GM12878 (cell line): ENCODE data around the gene SLC38A2. TPM values are rescaled to one million over a fixed set of nuclear protein-coding genes. Genes with fewer than 3 reads are reported as not detected.
A peak's percentile ranks its signal among the peaks of the same experiment; 100 is the strongest.

Experiments used
- ATAC-seq: fragments of 200-7000 bp; cut with Tn5 transposase; 3 replicates; pipeline ENCODE4 v1.9.1; 2020; ENCODE audit warnings: mild to moderate bottlenecking, moderate library complexity
- BruUV-seq: library from RNA; stranded (reverse); fragments of 400-500 nt; replicated peaks from 2 replicates; lab custom pipeline; 2021; lab: Mats Ljungman, UMichigan
- CTCF ChIA-PET: fragments of 300-600 bp; sonication (Branson Sonifier 250); formaldehyde crosslinking; extraction: SDS; loops from one replicate; lab custom pipeline; 2021; ENCODE audit warnings: inconsistent platforms; lab: Yijun Ruan, JAX
- POLR2A ChIA-PET: fragments of 350-600 bp; formaldehyde crosslinking; extraction: SDS; loops from one replicate; lab custom pipeline; 2021; ENCODE audit warnings: inconsistent platforms; lab: Charles Lee
- RAD21 ChIA-PET: fragments of 300-600 bp; sonication (Branson Sonifier 250); formaldehyde crosslinking; loops from one replicate; lab custom pipeline; 2023; ENCODE audit warnings: antibody characterized with exemption; ENCODE audit not compliant: unreplicated experiment; lab: Charles Lee
- SMC1A ChIA-PET: fragments of 300-600 bp; sonication (Branson Sonifier 250); formaldehyde crosslinking; loops from one replicate; lab custom pipeline; 2023; ENCODE audit not compliant: unreplicated experiment, uncharacterized antibody; lab: Charles Lee
- DNase-seq: peaks from one replicate; pipeline ENCODE4 v3.0.0-alpha.2; 2011; ENCODE audit warnings: low read depth, low spot score
- FAIRE-seq: peaks from 3 replicates; lab custom pipeline; 2011; peaks lifted over from hg19 to GRCh38; lab: Jason Lieb, UNC
- H2AFZ ChIP-seq: 2 replicates; pipeline ENCODE4 v1.6.0; 2011; ENCODE audit warnings: low read depth, low read length, control low read depth; ENCODE audit not compliant: control insufficient read depth
- H3K27ac ChIP-seq: 2 replicates; pipeline ENCODE4 v1.5.1; 2011; ENCODE audit warnings: control low read depth; ENCODE audit not compliant: control insufficient read depth, insufficient read depth
- H3K27me3 ChIP-seq, 2 experiments: replicated peaks in 1 of 2; 2 replicates each; pipeline versions ENCODE4 v1.6.0 to v1.6.1; 2011; ENCODE audit warnings: low read length in 1 of 2; ENCODE audit not compliant: control insufficient read depth in 2 of 2, insufficient read depth in 2 of 2
- H3K36me3 ChIP-seq, 2 experiments: 2 replicates each; pipeline ENCODE4 v1.5.1; 2011; ENCODE audit warnings: low read length in 1 of 2; ENCODE audit not compliant: control insufficient read depth in 2 of 2, insufficient read depth in 2 of 2
- H3K4me1 ChIP-seq: 2 replicates; pipeline ENCODE4 v1.6.1; 2011; ENCODE audit warnings: mild to moderate bottlenecking, low read length, moderate library complexity, mixed read lengths; ENCODE audit not compliant: control insufficient read depth, insufficient read depth
- H3K4me2 ChIP-seq: 2 replicates; pipeline ENCODE4 v1.6.0; 2011; ENCODE audit warnings: control low read depth; ENCODE audit not compliant: control insufficient read depth, insufficient read depth
- H3K4me3 ChIP-seq: fragments of 200-600 bp; sonication (generic); 2 replicates; pipeline ENCODE4 v1.5.1; 2016
- H3K79me2 ChIP-seq: 2 replicates; pipeline ENCODE4 v1.6.0; 2011; ENCODE audit warnings: low read length; ENCODE audit not compliant: control insufficient read depth, insufficient read depth
- H3K9ac ChIP-seq: 2 replicates; pipeline ENCODE4 v1.8.0; 2011; ENCODE audit warnings: low read length, control low read depth, mixed read lengths; ENCODE audit not compliant: control insufficient read depth, insufficient read depth
- H3K9me3 ChIP-seq: replicated peaks from 3 replicates; pipeline ENCODE4 v1.5.1; 2011; ENCODE audit warnings: mild to moderate bottlenecking, low read length; ENCODE audit not compliant: control insufficient read depth, insufficient read depth
- H4K20me1 ChIP-seq: 2 replicates; pipeline ENCODE4 v1.6.0; 2011; ENCODE audit not compliant: control insufficient read depth, insufficient read depth
- BACH1 ChIP-seq: fragments of 450-650 bp; IDR thresholded peaks from 2 replicates; pipeline ENCODE4 v1.6.1; 2017; ENCODE audit warnings: mild to moderate bottlenecking, borderline replicate concordance
- CBFB ChIP-seq: IDR thresholded peaks from 2 replicates; pipeline ENCODE4 v1.6.1; 2016; ENCODE audit warnings: antibody characterized with exemption, low read depth
- CHD1 ChIP-seq: IDR thresholded peaks from 2 replicates; pipeline ENCODE4 v1.6.1; 2012; ENCODE audit warnings: low read depth, low read length, improper control_type of control experiment
- KLF5 ChIP-seq: fragments of 450-650 bp; IDR thresholded peaks from 2 replicates; pipeline ENCODE4 v1.6.1; 2014; ENCODE audit warnings: mild to moderate bottlenecking; ENCODE audit not compliant: partially characterized antibody
- MTA3 ChIP-seq: IDR thresholded peaks from 2 replicates; pipeline ENCODE4 v1.6.1; 2012; ENCODE audit warnings: low read length, inconsistent platforms, borderline replicate concordance
- POLR2A ChIP-seq: IDR thresholded peaks from 2 replicates; pipeline ENCODE4 v1.6.1; 2011; ENCODE audit warnings: low read depth, mild to moderate bottlenecking, low read length
- POLR2AphosphoS5 ChIP-seq: IDR thresholded peaks from 2 replicates; pipeline ENCODE4 v1.6.1; 2011; ENCODE audit warnings: mild to moderate bottlenecking, low read length, inconsistent platforms
- POU2F2 ChIP-seq: IDR thresholded peaks from 3 replicates; pipeline ENCODE4 v1.6.1; 2011; ENCODE audit warnings: low read depth, mild to moderate bottlenecking, low read length, borderline replicate concordance
- RB1 ChIP-seq: fragments of 450-650 bp; formaldehyde crosslinking; IDR thresholded peaks from 2 replicates; pipeline ENCODE4 v1.6.1; 2017; ENCODE audit warnings: mild to moderate bottlenecking, borderline replicate concordance
- RCOR1 ChIP-seq: conservative IDR thresholded peaks from 2 replicates; pipeline ENCODE4 v1.6.1; 2012; ENCODE audit warnings: low read depth, low read length, improper control_type of control experiment
- SMAD5 ChIP-seq: IDR thresholded peaks from 2 replicates; pipeline ENCODE4 v1.6.1; 2016; ENCODE audit warnings: antibody characterized with exemption, low read depth
- TCF7 ChIP-seq: IDR thresholded peaks from 2 replicates; pipeline ENCODE4 v1.6.1; 2014; ENCODE audit warnings: antibody characterized with exemption, borderline replicate concordance
- USF2 ChIP-seq: IDR thresholded peaks from 2 replicates; pipeline ENCODE4 v1.6.1; 2011; ENCODE audit warnings: low read depth, low read length, improper control_type of control experiment, borderline replicate concordance
- WGBS: methylation state at CpG from one replicate; pipeline ENCODE4 v1.1.6; 2016; ENCODE audit warnings: low lambda C conversion rate; ENCODE audit not compliant: insufficient replicate concordance, insufficient coverage; ENCODE audit errors: missing lambda C conversion rate; 5-methylcytosine and 5-hydroxymethylcytosine counted together
- in situ Hi-C: fragments of 300-500 bp; cut with MboI; formaldehyde crosslinking; loops from 9 replicates; pipeline ENCODE4 v1.14.3; 2018; ENCODE audit warnings: mixed read lengths
- intact Hi-C: fragments of 100-400 bp; cut with micrococcal nuclease; formaldehyde crosslinking; loops from one replicate; pipeline ENCODE4 v1.14.2; 2022; ENCODE audit not compliant: unreplicated experiment
- polyA plus RNA-seq, 11 experiments: library from polyadenylated mRNA; depleted of rRNA in 4 of 11; unstranded in 6 of 11; stranded (reverse) in 5 of 11; fragments of >200 nt; fragmentation: Nextera tagmentation in 4 of 11; fragmentation: Illumina TruSeq in 1 of 11; extraction: Ambion mirVana in 4 of 11; extraction: Trizol in 1 of 11; gene quantifications; 1 replicate in 1 of 11; 2 replicates in 10 of 11; pipeline versions ENCODE4 v1.2.1 to v1.2.3, GENCODE V29; 2011 to 2016; ENCODE audit warnings: inconsistent platforms in 2 of 11, missing spikeins in 2 of 11, low read depth in 1 of 11
- total RNA-seq, 4 experiments: library from RNA; depleted of rRNA in 3 of 4; stranded (reverse); fragments of >200 nt in 3 of 4; fragmentation: Illumina TruSeq in 1 of 4; extraction: Trizol in 1 of 4; gene quantifications; 2 replicates each; pipeline versions ENCODE4 v1.2.1 to v1.2.3, GENCODE V29; 2013 to 2021
- TF ChIP-seq, protein P1 (sequence below): IDR thresholded peaks from 2 replicates; pipeline ENCODE4 v1.6.1; 2012; ENCODE audit warnings: improper control_type of control experiment, low read depth, low read length; ENCODE audit not compliant: insufficient replicate concordance

SLC38A2 gene
- total and polyA plus RNA-seq, 10 of the 15 experiments (the other 5 are each of a cell fraction or from before 2014, with no cell fraction given), result 36.2 to 118 (median 79.8) TPM

DNA sequence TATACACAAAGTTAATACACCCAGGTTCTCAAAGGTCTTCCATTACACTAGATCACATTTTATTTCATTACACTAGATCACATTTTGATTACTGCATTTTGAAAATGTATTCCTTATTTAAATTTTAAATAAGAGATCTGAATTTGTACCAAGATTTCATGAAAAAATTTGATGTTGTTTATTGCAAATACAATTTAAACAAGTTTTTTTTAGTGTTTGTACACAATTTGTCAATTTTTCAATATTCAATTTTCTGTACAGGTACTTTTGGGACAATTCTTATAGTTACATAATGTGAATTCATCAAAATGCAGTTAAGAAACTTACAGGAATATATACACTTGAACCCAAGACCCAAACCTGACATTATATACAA, 14.3 kb downstream of the SLC38A2 start (continued):
- TF ChIP-seq, protein P1, sequence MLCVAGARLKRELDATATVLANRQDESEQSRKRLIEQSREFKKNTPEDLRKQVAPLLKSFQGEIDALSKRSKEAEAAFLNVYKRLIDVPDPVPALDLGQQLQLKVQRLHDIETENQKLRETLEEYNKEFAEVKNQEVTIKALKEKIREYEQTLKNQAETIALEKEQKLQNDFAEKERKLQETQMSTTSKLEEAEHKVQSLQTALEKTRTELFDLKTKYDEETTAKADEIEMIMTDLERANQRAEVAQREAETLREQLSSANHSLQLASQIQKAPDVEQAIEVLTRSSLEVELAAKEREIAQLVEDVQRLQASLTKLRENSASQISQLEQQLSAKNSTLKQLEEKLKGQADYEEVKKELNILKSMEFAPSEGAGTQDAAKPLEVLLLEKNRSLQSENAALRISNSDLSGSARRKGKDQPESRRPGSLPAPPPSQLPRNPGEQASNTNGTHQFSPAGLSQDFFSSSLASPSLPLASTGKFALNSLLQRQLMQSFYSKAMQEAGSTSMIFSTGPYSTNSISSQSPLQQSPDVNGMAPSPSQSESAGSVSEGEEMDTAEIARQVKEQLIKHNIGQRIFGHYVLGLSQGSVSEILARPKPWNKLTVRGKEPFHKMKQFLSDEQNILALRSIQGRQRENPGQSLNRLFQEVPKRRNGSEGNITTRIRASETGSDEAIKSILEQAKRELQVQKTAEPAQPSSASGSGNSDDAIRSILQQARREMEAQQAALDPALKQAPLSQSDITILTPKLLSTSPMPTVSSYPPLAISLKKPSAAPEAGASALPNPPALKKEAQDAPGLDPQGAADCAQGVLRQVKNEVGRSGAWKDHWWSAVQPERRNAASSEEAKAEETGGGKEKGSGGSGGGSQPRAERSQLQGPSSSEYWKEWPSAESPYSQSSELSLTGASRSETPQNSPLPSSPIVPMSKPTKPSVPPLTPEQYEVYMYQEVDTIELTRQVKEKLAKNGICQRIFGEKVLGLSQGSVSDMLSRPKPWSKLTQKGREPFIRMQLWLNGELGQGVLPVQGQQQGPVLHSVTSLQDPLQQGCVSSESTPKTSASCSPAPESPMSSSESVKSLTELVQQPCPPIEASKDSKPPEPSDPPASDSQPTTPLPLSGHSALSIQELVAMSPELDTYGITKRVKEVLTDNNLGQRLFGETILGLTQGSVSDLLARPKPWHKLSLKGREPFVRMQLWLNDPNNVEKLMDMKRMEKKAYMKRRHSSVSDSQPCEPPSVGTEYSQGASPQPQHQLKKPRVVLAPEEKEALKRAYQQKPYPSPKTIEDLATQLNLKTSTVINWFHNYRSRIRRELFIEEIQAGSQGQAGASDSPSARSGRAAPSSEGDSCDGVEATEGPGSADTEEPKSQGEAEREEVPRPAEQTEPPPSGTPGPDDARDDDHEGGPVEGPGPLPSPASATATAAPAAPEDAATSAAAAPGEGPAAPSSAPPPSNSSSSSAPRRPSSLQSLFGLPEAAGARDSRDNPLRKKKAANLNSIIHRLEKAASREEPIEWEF, result no peak
- no peak for TF ChIP-seq RB1
- TF ChIP-seq KLF5, result no peak
- TF ChIP-seq, all 136 proteins: peak for 0

DNA sequence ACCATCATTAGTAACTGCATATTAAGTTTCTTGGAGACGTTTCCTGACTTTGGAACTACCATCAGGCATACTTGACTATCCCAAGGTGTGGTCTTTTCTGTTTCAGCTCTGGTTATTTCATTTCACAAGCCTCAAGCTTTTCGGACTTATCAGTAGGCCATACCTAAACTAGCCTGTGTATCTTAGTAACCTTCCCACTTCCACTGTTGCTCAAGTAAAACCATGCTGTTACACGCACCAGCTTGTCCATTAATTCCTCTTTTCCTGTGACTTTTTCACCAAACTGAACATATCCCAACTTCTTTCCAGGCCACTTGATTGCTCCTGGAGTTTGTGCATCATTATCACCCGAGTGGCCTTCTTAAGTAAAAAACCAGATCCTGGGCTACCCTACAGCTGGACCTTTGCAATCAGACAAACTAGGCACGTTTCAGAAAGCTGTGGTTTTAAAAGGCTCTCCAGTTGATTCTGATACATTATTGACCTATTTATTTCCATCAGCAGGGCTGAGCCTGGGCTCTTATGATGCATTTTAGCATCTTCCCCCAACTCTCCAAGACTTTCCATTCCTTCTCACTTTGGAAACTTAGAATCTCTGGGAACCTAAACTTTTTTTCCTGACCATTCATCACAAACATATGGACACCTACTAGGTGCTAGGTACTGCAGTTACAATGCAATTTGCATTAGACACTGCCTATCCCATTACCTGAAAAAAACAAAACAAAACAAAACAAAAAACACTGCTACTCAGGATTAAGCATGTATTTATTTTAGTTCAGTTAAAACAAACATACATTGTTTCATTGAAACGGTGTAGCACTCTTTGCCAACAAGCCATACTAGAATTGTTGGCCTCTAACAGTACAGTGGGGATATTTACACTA, 14.9 kb downstream of the SLC38A2 start:
- intact Hi-C loops, result no loop called here
- no peaks in the 10 kb centered on the region for H3K9me3 ChIP-seq
- no peak overlapping the region for H3K9ac ChIP-seq
- no peak overlapping the region for H3K4me3 ChIP-seq
- H3K27me3 ChIP-seq, result no peaks in the 10 kb centered on the region
- ChIA-PET CTCF (interaction anchor here (0.5 to 2.8 kb wide), 5 partner anchors 10 to 825 kb away, joined by 3 to 8 read pairs (median 3); no protein-coding TSS in a partner anchor), SMC1A (interaction anchor here (1.2 to 3.0 kb wide), 5 partner anchors 10 to 204 kb away, joined by 3 to 23 read pairs (median 6); no protein-coding TSS in a partner anchor), POLR2A (no interaction called here), RAD21 (interaction anchor here (0.8 to 1.3 kb wide), 4 partner anchors 8 to 317 kb away, joined by 3 to 4 read pairs (median 3); no protein-coding TSS in a partner anchor)
- in situ Hi-C loops, result no loop called here
- peaks cover 13% of the 10 kb centered on the region for H3K4me1 ChIP-seq
- H3K79me2 ChIP-seq, result no peaks in the 10 kb centered on the region
- H3K4me2 ChIP-seq, result no peak overlapping the region
- no peak overlapping the region for H2AFZ ChIP-seq
- DNase-seq, result no peak
- H4K20me1 ChIP-seq, result no peaks in the 10 kb centered on the region
- BruUV-seq, result no TSS peak
- WGBS, result 74% methylated on average over 6 of the region's 6 CpGs
- FAIRE-seq, result no peak
- peaks cover 4 to 23% of the 10 kb centered on the region in 2 experiments for H3K36me3 ChIP-seq
- peak; percentile 12; the same call in 2 of the 3 replicates for ATAC-seq
- TF ChIP-seq USF2 (no peak), POLR2A (peak; percentile 56), POLR2AphosphoS5 (peak; percentile 76), MTA3 (peak; percentile 96; the same call in 1 of the 2 replicates), POU2F2 (0 out of 3 replicates have a peak, but pooled peaks have one; percentile 13), RCOR1 (no peak), BACH1 (0 out of 2 replicates have a peak, but pooled peaks have one; percentile 46), TCF7 (peak; percentile 13; the same call in 1 of the 2 replicates), KLF5 (no peak), SMAD5 (0 out of 2 replicates have a peak, but pooled peaks have one; percentile 44), CHD1 (no peak), CBFB (0 out of 2 replicates have a peak, but pooled peaks have one; percentile 2)
- no peak overlapping the region for H3K27ac ChIP-seq
